GM19438 (cell line): ENCODE measurements around the gene PTTG1IP.
A peak's percentile ranks its signal among the peaks of the same experiment; 100 is the strongest.
"Not testable (repeated sequence)": the region's sequence is repeated elsewhere in the genome, so short reads cannot be mapped to it uniquely, and the experiment has no call there.

ENCODE experiments used
- ATAC-seq: cut with Tn5 transposase; IDR thresholded peaks from one replicate; pipeline ENCODE4 v1.9.1; 2021; ENCODE audit warnings: low read depth; ENCODE audit not compliant: unreplicated experiment

The PTTG1IP gene

GRCh38 chr21:44834231-44834950 is 39.1 kb downstream of the PTTG1IP start:
- ATAC-seq: no peak

DNA sequence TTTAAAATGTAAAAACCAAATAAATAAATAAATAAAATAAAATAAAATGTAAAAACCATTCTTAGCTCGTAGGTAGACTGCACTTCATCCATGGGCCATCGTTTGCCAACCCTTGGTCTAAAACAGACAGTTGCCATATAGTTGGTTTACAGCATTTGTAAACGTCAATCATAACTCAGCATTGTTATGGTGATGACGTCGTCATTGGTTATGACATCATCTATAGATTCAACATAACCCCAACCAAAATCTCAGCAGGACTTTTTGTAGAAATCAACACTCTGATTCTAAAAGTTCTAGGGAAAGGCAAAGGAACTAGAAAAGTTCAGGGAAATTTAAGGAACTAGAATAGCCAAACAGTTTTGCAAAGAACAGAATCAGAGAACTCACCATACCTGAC is 39.8 kb downstream of the PTTG1IP start:
- no peak for ATAC-seq

DNA sequence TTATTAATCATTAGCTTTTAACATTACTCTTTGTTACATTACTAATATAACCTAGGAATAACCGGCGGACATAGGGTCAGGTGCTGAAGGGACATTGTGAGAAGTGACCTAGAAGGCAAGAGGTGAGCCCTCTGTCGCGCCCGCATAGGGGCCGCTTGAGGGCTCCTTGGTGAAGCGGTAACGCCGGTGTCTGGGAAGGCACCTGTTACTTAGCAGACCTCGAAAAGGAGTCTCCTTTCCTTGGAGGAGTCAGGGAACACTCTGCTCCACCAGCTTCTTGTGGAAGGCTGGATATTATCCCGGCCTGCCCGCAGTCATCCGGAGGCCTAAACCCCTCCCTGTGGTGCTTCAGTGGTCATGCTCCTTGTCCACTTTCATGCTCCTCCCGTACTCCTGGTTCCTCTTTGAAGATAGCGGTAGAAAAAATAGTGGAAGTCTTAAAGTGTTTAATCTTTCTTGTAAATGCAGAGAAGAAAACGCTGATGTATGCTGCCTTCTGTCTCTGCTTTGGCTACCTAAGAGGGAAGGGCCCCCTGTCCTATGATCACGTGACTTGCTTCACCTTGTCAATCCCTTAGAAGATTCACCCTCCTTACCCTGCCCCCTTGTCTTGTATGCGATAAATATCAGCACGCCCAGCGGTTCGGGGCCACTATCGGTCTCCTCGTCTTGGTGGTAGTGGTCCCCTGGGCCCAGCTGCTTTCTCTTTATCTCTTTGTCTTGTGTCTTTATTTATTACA is 40.8 kb downstream of the PTTG1IP start:
- not testable (repeated sequence) for ATAC-seq

DNA sequence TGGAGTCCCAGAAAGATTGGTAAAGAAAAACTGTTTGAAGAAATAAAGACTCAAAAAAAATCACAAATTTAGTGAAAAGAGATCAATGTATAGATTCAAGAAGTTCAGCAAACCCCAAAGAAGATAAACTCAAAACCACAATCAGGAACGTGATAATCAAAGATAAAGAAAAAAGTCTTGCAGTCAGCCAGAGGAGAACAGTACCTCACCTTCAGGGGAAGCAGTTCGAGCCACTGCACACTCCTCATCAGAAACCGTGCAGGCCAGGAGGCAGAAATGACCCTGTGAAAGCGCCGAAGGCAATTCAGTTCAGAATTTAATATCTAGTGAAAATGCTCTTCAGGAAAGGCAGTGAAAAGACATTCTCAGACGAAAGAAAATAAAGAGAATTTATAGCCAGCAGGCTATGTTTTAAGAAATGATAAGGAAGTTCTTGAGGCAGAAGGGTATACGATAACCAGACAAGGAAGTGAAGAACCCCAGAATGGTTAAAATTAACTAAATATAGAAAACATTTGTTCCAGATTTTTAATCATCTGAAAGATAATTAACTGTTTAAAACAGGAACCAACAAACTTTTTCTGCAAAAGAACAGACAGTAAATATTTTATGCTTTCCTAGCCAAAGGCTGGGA is 42.1 kb downstream of the PTTG1IP start:
- no peak for ATAC-seq

- ATAC-seq: no peak
Observed at GRCh38 chr21:44829507-44830092, 43.9 kb downstream of the PTTG1IP start.

DNA sequence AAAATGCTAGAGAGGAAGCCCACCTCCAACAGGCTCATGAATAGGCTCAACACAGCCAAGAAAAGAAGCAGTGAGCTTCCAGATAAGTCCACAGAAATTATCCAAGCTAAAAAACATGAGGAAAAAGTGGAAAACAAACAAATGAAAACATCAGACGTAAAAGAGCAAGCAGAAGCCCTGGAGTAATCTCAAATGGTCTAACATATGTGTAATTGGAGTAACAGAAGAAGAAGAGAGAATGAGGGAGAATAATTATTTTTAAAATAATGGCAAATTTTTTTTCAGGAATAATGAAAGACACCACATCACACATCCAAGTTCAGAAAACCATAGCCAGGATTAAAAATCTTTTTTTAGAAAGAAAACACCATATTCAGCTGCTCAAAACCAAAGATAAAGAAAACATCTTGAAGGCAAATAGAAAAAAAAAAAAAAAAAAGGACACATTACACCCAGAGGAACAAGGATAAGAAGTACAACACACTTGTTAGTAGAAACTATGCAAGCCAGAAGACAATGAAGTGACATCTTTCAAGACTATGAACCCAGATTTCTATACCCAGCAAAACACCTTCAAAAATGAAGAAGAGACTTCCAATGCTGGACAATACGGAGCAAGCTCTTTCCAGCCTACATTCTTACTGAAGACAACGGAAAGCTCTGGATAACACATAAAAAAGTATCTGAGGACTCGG is 45.0 kb downstream of the PTTG1IP start:
- no peak for ATAC-seq

GRCh38 chr21:44823179-44823660 is 50.3 kb downstream of the PTTG1IP start:
- ATAC-seq: no peak

GRCh38 chr21:44822484-44823178 is 50.9 kb downstream of the PTTG1IP start:
- ATAC-seq: no peak

DNA sequence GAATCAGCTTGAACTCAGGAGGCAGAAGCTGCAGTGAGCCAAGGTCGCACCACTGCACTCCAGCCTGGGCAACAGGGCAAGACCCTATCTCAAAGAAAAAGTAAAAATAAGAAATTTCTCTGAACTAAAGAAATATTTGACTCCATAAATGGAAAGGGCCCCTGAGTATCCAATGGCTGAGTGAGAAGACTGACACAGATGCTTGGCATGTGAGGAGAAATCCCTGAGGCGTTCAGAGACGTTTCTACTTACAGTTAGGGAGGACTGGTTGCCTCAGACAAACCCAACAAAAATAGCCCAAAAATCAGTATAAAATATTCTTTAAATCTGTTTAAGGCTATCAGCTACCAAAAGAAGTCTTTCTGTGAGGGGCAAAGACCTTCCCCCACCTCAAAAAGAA is 52.6 kb downstream of the PTTG1IP start:
- ATAC-seq: no peak

- no peak for ATAC-seq
Observed at GRCh38 chr21:44819283-44820243, 53.9 kb downstream of the PTTG1IP start.

DNA sequence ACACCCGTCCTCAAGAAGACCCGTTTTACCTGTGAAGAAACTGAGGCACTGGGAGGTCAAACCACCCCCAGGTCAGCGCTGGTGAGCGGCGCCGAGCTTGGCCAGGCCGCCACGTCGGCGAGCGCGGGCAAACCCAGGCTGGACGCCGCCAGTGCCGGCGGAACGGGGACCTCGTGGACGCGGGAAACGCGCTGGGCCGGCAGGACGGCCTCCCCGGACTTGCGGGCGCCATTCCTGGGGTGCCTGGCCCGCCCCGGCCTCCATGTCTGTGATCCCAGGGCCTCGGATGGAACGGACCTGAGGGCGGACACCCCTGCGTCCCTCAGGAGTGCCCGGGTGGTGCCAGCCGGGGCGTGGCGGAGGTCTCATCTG is 54.9 kb downstream of the PTTG1IP start:
- ATAC-seq: no peak

- ATAC-seq: peak; percentile 44
Observed at GRCh38 chr21:44817914-44818639, 55.4 kb downstream of the PTTG1IP start, which contains the start of gene SUMO3. Gene SUMO3 (minus strand): TSS chr21:44818062. CDS start chr21:44817968, 94 bp downstream.

- ATAC-seq: peak; percentile 73
Observed at GRCh38 chr21:44817506-44817880, 56.0 kb downstream of the PTTG1IP start.

DNA sequence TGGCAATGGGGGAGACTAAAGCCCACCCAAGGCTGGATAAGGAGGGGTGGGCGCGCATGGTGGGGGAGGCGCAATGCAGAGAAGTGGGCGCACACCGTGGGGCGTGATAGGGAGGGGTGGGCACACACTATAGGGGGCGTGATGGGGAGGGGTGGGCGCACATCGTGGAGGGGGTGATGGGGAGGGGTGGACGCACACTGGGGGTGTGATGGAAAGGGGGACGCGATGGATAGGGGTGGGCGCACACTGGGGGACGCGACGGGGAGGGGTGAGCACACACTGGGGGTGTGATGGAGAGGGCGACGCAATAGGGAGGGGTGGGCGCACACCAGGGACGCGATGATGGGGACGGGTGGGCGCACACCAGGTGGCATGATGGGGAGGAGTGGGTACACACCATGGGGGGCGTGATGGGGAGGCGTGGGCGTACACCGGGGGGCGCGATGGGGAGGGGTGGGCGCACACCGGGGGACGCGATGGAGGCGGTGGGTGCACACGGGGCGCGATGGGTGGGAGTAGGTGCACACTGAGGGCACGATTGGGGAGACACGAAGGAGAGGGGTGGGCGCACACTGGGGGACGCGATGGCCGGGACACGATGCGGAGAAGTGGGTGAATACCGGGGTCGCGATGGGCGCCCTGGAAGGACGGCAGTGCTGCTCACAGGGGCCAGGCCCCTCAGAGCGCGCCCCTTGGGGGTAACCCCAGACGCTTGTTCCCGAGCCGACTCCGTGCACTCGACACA is 56.6 kb downstream of the PTTG1IP start:
- no peak for ATAC-seq

DNA sequence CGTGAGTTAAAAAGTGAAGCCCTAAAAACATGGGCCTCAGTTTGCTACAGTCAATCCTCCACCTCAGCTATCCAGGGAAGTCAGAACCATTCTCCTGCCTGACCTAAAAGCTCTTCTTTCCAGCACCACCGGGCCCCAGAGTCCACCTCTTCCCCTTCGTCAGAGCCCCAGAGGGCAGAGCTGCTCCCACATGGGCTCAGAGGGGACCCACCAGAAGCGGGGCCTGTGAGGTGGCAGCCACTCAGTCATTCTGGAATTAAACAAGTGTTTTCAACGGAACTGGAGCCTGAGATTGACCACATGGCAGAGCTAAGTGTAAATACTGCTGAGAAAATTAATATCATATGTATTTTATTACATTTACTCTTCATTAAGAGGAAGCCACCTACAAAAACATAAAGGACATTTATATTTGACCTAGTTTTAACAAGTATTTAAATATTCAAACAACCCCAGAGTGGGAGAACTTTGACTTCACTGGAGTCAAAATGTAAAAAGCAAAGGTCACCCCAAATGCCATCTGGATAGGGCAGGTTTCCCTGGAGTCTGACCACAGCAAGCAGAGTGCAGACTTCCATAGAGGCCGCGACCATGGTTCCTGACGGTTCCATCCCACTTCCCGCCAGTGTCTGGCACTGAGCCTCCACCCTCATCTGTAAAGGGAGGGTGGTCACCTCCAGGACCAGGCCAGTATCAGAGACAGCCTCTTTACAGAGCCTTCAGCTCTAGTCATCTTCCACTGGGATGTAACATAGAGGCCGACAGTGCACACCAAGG is 57.5 kb downstream of the PTTG1IP start:
- no peak for ATAC-seq

DNA sequence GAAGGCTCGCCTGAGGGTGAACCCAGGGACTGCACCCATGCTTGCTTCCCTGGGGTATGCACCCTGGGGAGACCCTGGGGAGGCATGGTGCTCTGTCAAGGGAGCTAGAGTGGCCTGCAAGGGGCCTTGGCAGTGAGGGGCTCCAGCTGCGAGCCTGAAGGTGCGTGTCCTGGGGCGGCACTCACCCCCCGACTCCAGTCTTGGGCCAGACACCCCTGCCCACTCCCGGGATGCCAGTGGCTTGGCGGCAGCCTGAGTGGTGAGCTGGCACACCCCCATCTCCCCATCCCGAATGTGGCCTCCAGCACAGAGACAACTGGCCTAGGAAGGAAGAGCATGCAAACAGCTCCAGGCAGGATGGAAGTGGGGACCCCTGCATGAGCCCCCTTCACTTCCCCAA is 58.3 kb downstream of the PTTG1IP start:
- no peak for ATAC-seq
